SHP77 (cell line): ENCODE measurements around the gene ARMC6.
A peak's percentile ranks its signal among the peaks of the same experiment; 100 is the strongest.

Experiments
- DNase-seq, 2 experiments: peaks; one replicate each; lab custom pipeline; 2025; lab: John Stamatoyannopoulos, UW

Gene ARMC6

GRCh38 chr19:19054315-19054938, 21.0 kb downstream of the ARMC6 start:
- no peak for DNase-seq

- no peak for DNase-seq
These were observed 21.6 kb downstream of the ARMC6 start for GRCh38 chr19:19054939-19055440.

- no peak for DNase-seq
These were observed 22.3 kb downstream of the ARMC6 start for GRCh38 chr19:19055701-19056100.

- DNase-seq = no peak
These were observed 23.4 kb downstream of the ARMC6 start for GRCh38 chr19:19056636-19057275.

- DNase-seq = no peak
These were observed 23.9 kb downstream of the ARMC6 start for GRCh38 chr19:19057317-19057716.

- no peak for DNase-seq
These were observed 24.3 kb downstream of the ARMC6 start for GRCh38 chr19:19057720-19058119.

- DNase-seq = no peak
These were observed 25.8 kb downstream of the ARMC6 start for GRCh38 chr19:19059018-19059836.

GRCh38 chr19:19059837-19060611, 26.6 kb downstream of the ARMC6 start:
- DNase-seq = peak; percentile 52 to 72

GRCh38 chr19:19061506-19061905, 28.1 kb downstream of the ARMC6 start:
- DNase-seq = peak; percentile 79 to 89

- peak in 1 of 2 experiments; percentile 56 for DNase-seq
These were observed 29.2 kb downstream of the ARMC6 start for GRCh38 chr19:19062454-19063182.

GRCh38 chr19:19063183-19064097, 30.0 kb downstream of the ARMC6 start, which contains the start of gene SLC25A42:
TSS of gene SLC25A42 (plus strand) at chr19:19063994. CDS start at chr19:19096125, 32,131 bp downstream.
- peak; percentile 99 for DNase-seq

- DNase-seq = peak; percentile 66 to 69
These were observed 30.8 kb downstream of the ARMC6 start for GRCh38 chr19:19064098-19064722.

- DNase-seq = no peak
These were observed 31.7 kb downstream of the ARMC6 start for GRCh38 chr19:19064811-19065745.

- DNase-seq = no peak
These were observed 34.1 kb downstream of the ARMC6 start for GRCh38 chr19:19067276-19068072.

GRCh38 chr19:19068659-19069654, 35.6 kb downstream of the ARMC6 start:
- DNase-seq = no peak

- no peak for DNase-seq
These were observed 38.5 kb downstream of the ARMC6 start for GRCh38 chr19:19071897-19072296.
